ENCODE measurements around the gene CGRRF1. TPM values are rescaled to one million over a fixed set of nuclear protein-coding genes. Genes with fewer than 3 reads are reported as not detected.

CGRRF1 gene
- total and polyA plus RNA-seq, 9 of the 15 experiments (the other 6 are each of a cell fraction or from before 2014, with no cell fraction given), result 2.8 to 15.8 (median 4.6) TPM

GRCh38 chr14:54564868-54565784 is 55.4 kb downstream of the CGRRF1 start (continued):
- 0 out of 2 replicates have a peak, but pooled peaks have one; percentile 17 for TF ChIP-seq MGA (IDR thresholded peaks at IDR 0.05)
- no peak for TF ChIP-seq ILF3 (IDR thresholded peaks at IDR 0.05; ENCODE audit: borderline replicate concordance)
- no peak for TF ChIP-seq CBX2 (IDR thresholded peaks at IDR 0.05; ENCODE audit: insufficient read depth, low read length, poor library complexity, severe bottlenecking)
- no peak for TF ChIP-seq ZNF274 (IDR thresholded peaks at IDR 0.05; ENCODE audit: borderline replicate concordance, low read depth, low read length)
- no peak for TF ChIP-seq GTF3C2 (IDR thresholded peaks at IDR 0.05; ENCODE audit: borderline replicate concordance, extremely low read depth, insufficient read length)
- no peak for TF ChIP-seq CBFA2T2 (conservative IDR thresholded peaks at IDR 0.05)
- no peak for TF ChIP-seq CHD1 (IDR thresholded peaks at IDR 0.05; ENCODE audit: low read length)
- no peak for TF ChIP-seq NFYB (IDR thresholded peaks at IDR 0.05; ENCODE audit: extremely low read depth, insufficient read length)
- no peak for TF ChIP-seq HNRNPUL1 (IDR thresholded peaks at IDR 0.05; ENCODE audit: low read length)
- no peak for TF ChIP-seq HDAC6 (IDR thresholded peaks at IDR 0.05; ENCODE audit: low read depth, low read length)
- no peak for TF ChIP-seq NEUROD1 (IDR thresholded peaks at IDR 0.05; ENCODE audit: borderline replicate concordance, low read depth, low read length, partially characterized antibody)
- no peak for TF ChIP-seq SMARCA4 (IDR thresholded peaks at IDR 0.05)

Data from K562 (cell line).